Activated CD8-positive, alpha-beta memory T cell treated with anti-CD3 and anti-CD28 coated beads for 4 hours (primary cell): Measurements from ENCODE around the gene ITGBL1.

ENCODE experiments used
- DNase-seq, 2 donors: peaks; one replicate each; pipeline ENCODE4 v3.0.0-alpha.2; 2020; ENCODE audit warnings: low read depth in 2 of 2

ITGBL1 gene

DNA sequence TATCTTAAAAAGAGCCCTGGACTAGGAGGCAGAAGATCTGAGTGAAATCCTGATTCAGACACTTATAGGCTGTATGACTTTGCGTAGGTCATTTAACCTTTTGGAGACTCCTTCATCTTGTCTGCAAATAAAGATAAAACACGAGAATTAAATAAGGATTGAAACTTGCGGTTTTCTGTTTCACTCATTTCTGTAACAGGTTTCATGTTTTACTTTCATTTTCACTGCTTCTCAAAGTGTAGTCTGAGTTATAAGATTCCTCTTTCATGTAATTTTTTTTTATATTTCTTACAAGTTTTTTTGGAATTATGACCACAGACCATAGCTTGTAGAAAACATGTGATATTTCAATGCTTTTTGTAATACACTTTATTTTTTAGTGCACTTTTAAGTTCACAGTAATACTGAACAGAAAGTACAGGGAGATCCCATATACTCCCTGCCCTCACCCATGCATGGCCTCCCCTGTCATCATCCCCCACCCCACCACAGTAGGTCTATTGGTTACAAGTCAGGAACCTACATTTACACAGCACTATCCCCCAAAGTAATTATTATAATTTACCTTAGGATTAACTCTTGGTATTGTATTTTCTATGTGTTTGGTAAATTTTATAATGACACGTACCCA lies 174.6 kb downstream of the ITGBL1 start:
- no peak for DNase-seq

DNA sequence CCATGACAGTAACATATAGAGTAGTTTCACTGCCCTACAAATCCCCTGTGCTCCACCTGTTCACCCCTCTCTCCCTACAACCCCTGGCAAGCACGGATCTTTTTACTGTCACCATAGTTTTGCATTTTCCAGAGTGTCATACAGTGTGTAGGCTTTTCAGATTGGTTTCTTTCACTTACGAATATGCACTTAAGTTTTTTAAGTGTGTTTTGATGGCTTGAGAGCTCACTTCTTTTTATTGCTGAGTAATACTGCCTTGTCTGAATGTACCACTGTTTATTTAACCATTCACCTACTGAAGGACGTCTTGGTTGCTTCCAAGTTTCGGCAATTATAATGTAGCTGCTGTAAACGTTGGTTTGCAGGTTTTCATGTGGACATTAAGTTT lies 175.1 kb downstream of the ITGBL1 start:
- no peak for DNase-seq

DNA sequence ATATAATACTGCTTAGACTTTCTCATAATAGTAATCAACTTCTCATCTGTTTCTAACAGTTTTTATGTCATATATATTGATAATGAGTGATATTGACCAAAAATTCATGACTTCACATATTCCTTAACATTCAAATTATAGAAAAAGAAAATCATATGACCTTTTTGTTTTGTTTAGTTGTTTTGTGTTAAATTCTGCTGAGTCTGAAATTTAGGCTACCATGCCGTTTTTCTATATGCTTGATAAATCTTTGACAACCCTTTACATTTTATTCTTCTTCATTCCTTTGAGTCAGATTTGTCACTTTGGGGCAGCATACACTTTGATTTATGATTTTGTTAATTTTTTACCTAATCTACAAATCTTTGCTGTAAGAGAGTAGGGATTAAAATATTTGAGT lies 176.4 kb downstream of the ITGBL1 start:
- no peak for DNase-seq

DNA sequence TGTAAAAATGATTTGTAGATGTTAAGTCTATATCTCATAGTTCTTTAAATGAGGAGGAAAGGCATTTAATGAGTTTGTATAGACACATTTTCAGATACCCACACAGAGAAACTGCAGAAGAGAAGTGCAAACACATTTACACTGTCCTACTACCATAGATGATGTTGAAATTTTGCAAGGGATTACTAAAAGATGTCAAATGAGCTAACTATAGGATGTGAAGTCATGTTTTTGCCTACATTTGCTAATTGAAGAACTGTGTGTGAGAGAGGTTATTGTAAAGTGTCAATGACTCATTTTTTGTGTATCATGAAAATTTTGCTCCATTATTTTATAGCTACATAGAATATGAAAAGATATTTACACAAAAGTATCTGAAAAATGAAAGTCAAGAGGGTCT lies 178.9 kb downstream of the ITGBL1 start:
- DNase-seq, result no peak

DNA sequence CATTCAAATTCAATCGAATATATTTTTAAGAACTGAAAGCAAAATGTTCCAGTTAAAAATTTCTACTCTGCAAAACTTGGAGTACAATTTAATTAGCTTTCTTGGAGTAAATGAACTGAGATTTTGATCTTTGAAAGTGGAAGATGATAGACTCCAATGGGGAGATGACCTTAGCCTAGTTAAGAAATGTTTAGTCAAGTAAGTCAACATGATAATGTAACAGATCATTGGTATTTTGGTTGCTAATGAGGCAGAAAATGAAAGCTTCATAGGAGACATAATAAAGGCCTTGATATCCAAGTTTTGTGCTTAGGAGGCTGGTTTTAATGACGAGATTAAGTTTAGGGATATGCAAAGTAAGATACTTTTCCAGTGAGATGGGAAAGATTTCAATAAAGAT lies 181.7 kb downstream of the ITGBL1 start:
- no peak for DNase-seq

DNA sequence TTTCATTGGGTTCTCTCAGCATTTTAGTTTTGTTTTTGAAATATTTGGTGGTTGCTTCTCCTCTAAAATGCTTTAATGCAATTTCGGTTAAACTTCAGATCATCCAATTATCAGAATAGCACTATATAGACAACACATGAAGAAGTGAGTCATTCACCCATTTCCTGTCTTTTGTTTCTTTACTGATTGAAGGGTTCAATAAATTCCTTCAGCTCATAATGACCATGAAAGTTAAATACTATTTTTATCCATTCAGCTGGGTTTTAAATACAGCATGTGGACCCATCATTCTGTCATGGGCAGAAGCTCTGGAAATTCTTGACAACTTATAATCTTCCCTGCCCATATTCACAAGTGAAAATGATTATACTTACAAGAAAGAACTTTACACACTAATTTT lies 187.2 kb downstream of the ITGBL1 start:
- no peak for DNase-seq

DNA sequence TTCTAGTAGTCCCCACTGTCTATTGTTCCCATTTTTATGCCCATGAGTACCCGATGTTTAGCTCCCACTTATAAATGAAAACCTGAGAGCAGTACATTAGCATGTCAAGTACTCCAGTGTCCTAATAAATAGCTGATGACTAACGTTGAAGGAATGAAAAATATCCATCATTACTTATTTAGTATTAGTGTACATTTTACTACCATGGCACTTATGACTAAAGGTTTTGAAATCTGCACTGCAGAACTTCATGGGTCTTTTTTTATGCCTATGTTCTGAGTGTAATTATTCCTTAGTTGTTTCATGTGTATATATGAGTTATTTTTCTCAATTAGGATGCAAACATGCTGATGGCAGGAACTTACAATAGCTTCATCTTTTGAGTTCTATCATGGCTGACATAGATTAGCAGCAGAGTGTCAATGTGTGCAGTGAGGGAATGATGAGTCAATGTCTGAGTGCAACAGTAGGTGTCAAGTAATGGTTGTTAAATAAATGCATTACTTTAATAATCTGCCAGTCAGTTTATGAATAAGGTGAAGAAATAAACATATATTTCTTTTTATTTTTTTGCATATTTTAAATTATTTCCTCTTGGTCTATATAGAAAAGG lies 188.4 kb downstream of the ITGBL1 start:
- DNase-seq, result no peak

DNA sequence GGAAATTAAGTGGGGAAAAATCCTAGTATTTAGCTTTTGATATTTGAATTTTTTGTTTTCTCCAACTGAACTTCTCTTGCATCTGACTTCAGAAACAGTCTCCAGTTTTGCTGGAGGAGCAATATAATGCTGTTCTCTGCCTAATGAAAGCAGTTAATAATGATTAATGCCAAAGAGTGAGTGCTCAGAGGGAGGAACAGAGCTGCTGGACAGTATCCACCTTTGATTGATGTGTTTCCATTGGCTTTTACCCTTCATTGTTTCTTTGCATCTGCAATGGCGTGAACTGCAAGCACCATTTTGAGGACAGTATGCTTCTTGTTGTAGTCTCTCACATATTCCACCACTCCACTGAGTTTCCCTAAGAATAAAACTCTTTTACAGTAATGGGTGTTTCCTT lies 193.4 kb downstream of the ITGBL1 start:
- no peak for DNase-seq

DNA sequence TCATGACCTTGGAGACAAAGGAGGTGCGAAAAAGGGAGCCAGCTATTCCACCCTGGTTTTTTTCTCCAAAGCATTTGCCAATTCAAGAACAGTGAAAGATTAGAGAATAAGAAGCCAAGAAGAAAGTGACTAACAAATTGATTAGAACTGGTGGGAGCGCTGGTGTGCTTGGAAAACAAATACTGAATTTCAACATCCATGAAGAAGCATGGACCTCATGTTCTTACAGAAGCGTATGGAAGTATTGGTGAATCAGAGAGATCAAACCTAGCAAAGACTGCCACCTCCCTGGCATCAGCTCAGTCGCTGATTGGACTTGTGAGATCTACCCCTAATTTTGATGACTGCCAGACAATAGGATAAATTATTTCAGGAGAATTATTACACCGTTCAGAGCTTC lies 195.3 kb downstream of the ITGBL1 start:
- DNase-seq, result no peak

DNA sequence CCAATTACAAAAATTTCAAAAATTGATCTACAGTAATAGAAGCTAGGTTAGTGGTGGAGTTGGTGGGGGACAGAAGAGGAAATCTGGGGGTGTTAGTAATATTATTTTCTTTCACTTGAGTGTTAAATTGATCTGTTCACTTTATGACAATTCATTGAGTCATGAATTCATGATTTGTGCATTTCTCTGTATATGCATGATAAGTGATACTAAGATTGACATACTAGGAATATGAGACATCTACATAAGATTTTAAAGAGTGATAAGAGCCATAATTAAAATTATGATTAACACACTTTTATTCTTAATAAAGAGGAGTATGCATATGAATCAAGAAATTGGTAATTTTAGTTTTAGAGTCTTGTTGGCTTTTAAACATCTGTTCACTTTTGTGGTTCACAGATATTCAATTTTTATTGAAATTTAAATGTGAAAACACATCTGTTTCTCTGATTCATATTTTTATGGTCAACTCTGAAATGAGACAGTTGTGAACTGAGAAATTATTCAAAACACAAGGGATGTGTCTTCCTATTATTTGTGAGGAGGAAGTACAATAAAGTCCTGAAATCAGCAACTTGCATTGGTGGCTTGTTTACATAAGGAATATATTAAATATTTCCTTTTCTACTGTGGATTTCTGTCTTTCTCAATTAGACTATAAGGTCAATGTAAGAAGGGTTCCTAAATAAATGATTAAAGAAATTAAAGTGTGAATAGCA lies 196.5 kb downstream of the ITGBL1 start:
- no peak for DNase-seq

DNA sequence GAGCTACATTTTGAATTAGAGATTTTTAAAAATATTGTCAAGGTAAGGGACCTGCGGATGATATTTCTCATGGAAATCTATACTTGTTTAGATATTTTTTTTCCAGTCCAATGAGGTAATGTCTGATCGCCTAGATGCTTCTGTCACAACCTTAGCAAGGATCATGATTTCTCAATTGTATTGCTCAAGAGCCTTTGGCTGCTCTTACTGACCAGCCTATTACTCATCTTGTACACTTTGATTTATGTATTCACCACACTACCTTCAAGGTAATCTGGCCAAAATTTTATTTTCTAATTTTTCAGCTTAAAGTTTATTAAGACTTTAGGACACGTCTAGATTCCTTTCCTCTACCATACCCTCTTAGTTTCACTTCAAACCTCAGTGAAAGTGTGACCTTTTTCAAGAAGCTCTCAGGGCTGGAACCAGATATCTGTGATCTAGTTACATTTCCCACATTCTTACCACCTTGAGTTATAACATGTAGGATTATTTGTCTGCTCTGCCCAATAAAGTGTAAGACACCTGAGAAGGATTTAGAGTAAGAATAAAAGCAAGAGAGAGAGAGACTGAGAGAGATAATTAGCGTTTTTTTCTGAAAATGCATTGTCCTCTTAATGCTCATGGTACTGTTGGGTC lies 197.1 kb downstream of the ITGBL1 start:
- DNase-seq, result no peak

DNA sequence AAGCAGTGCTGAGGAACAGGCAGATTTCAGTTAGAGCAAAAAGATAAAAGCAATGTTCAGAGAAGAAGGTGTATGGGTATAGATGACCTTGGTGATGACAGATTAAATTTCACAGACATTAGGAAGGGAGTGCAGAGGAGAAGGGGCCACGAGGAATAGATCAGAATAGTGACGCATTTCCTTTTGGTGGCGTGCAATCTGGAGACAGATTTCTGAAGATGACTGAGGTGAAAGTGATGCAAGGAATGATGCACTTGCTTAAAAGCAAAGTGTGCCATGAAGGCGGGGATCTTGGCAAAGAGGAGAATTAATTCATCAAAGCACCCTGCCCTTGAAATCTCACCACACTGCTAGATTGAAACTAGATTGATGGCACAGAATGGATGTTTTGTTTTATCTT lies 202.4 kb downstream of the ITGBL1 start:
- DNase-seq, result no peak

DNA sequence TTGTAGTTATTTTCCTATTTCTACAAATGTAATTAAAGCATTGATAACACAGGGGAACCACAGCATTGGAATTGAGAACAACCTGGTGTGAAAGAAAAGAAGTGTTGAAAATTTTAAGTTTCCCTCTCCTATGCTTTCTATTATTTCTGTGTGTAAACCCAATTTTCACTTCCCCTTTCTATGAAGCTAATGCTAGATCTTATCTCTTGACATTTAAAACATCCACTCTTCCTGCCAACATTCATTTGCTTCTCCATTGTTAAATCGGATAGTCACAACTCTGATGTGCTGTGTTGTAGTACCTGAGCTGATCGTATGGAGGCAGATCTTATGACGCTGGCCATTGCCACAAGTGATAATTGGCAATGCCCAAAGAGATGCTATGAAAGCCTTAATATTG lies 203.0 kb downstream of the ITGBL1 start:
- no peak for DNase-seq

DNA sequence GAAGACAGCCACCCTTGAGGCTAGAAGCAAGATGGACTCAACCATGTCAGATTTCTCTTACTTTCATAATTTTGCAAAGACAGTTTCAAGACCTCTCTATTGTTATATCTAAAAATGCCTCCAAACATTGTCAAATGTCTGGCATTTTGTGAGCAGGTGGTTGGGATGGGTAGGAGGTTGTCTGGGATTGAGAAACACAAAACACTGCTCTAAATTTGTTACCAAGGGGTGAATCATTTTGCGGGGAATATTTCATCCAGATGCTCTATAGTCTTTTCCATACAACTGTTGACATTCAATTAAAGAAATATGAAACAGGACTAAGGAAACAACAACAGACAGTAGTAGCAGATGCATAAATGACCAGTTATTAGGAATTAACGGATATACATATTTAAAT lies 208.2 kb downstream of the ITGBL1 start:
- DNase-seq, result no peak

DNA sequence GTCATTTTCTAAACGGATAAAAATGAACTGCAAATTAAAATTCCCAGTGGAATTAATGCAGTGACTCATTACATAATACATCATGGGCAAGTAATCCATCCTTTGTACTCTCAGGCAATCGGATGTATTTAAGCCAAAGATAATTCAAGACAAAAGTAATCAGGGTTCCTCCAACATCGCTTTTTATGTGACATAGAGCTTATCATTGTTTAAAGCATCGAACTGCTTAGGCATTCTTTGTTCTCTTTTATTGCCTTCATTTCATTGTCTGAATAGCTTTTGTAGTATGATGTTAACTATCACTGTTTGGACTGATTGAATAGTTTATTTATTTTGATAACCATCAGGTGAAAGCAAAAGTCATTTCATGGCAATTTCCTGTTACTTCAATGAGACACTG lies 209.4 kb downstream of the ITGBL1 start:
- no peak for DNase-seq

DNA sequence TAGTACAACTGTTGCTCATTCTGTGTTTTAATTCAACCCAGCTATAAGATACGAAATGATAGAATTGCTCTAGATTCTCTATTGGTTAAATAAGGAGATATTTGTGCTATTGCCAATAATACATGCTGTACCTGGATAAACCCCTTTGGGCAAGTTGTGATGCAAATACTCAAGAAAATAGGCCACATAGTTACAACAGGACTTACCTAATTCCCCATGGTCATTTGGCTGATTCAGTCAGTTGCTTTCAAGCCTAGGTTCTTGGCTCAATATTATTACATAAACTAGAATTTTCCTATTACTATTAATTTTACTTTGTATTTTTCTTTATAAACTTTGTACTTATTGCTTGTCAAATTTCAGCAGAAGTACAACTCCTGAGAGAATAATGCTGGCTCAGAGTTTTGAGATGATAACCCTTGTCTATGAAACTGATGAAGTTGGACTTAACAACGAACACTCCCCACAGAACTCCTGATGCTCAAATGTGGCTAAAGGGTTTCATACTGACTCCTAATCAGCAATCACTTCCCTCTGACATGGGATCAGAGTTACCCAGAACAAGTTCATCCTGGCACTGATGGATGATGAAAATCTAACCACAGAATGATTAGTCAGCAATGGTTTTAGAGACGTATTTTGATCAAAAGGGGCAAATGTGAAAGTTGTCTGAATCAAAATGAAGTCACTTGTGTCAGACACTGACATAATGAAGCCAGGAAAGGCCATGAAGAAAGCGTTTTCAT lies 221.1 kb downstream of the ITGBL1 start:
- no peak for DNase-seq

DNA sequence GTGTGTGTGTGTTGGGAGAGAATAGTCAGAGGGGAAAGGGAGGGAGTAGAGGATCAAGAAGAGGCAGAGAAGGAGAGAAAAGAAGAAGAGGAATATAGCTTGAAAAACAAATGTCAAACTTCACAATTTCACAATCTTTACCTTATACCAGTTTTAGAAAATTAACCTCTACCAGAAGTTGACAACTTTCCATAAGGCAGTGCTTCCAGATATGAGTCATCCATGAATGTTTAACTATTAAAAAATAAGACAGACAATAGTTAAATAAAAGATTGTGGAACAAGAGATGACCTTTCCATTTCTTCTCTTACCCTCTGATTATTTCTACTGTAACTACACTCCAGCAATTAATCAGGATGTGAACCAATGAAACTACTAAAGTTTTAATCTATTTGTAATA lies 229.4 kb downstream of the ITGBL1 start:
- DNase-seq, result no peak

DNA sequence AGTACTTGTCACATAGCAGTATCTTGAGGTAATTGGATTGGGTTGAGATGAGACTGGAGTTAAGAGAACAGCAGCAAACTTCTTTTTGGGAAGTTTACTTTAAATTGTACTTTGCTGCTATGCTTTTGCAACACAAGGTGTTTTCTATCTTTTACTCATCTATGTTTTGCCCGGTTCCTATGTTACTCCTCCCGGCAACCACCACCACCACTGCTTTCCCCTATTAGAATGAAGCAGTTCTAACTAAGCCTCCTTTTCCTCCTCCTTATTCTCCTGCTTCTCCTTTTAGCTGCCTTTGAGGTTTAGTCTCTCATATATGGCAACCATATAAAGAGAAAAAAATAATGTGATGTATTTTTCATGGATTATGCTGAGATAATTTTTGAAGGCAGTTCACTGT lies 233.5 kb downstream of the ITGBL1 start:
- no peak for DNase-seq

DNA sequence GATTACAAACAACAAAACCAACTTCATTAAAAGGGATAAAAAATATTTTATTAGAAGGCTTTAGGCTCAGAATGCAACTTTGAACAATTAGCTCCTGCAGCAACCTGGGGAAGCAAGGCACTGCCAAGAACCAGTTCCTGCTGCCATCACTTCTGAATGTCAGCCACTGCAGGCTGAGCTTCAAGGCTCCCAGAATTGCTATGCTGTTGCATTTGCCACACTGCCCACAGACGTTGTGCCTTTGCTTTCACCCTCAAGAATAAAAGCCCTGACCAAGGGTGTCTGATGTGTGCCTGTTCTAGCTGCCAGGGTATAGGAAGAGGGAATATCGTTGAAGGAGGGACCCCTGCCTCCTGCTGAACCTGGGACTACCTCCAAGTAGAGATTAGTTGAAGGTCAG lies 238.4 kb downstream of the ITGBL1 start:
- no peak for DNase-seq

DNA sequence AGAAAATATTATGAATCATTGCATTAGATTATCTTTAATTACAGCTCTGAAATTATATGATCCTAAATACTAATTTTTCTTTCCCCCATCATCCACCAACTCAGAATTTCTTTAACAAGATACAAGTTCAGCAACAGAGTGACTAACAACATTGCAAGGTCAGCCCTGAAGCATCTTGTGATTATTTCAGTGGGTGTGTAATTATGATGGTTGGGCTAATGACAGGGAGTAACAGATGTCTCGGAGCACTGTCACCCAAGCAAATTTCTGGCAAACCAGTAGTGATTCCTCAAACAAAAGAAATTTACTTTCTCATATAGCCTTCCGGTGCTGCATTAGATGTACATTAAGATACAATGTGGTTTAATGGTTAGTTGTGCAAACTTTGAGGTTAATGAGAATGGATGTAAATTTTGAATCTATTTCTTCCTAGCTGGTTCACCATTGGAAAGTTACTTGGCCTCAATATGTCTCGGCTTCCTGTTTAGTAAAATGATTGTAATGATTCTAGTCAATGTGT lies 238.9 kb downstream of the ITGBL1 start:
- no peak for DNase-seq

DNA sequence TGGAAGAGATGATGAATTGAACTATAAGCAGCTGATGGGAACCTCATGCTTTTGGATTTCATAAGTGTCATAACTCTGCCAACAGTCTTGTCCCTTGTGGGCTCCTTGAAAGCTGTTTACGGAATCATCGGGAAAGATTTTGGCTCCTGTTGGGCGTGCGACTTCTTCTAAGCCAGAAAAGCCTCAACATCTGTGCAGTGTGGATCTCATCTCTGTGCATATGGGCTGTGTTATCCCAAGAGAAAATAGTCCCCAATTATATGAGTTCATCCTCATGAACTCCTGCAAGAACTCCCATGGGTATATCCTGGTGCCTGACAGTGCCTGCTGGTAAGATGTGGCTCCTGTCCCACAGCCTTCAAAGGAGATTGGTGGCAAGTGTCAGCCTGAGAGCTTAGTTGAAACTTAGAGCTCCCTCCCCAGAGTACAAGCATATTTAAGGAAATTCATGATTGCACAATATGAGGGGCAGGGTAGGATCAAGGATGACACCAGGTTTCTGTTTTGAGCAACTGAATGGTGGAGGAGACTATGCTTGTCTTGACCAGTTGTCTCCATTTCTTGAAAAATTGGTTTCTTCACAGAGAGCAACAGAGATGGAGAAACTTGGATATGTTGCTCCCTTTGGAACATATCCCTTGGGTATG lies 243.5 kb downstream of the ITGBL1 start:
- no peak for DNase-seq

DNA sequence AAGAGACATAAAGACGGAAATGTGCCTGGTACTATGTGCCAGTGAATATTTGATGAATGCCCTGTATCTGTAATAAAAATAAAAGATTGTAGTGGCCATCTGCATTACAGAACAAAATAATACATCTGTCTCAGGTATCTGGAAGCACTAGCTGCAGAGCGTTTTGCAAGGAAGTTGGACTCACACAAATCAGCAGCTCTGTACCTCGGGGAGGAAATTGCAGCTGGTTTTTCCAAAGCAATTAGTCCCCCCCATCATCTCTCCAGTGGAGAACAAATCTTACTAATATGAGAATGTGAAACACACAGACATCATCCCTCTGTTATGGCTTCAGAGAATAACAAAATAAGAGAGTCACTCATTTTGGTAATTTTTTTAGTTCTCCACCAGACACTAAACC lies 245.3 kb downstream of the ITGBL1 start:
- no peak for DNase-seq
